Testis (tissue), 2 donors: ENCODE results near the gene OR1L1.

Experiments
- CTCF ChIP-seq, 3 experiments: fragments of 450-650 bp in 2 of 3; fragments of 200-600 bp in 1 of 3; sonication (generic) in 1 of 3; IDR thresholded peaks; one replicate each; pipeline ENCODE4 v1.5.1; 2016 to 2019; ENCODE audit warnings: antibody characterized with exemption in 3 of 3, mild to moderate bottlenecking in 2 of 3, moderate library complexity in 1 of 3
- POLR2A ChIP-seq: fragments of 450-650 bp; IDR thresholded peaks from one replicate; pipeline ENCODE4 v1.6.1; 2017; ENCODE audit warnings: antibody characterized with exemption, mild to moderate bottlenecking, moderate library complexity

DNA sequence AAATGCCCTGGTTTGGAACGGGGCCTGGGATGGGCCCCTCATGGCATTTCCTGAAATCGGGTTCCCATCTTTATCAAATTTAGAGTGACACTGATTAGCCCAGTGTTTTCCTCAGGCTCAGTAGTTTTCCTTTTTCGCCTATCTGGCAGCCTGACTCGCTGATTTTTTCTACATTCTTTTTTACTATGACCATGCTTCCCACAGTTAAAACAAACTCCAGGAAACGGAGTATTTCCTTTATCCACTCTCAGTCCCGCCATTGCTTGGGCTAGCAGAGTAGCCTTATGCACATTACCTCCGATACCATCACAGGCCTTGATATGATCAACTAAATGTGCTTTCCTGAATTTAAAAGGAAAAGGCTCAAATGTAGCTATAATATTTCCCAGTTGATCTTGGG lies 41.5 kb upstream of the OR1L1 start:
- no peak for TF ChIP-seq CTCF (IDR thresholded peaks at IDR 0.05)
- no peak for TF ChIP-seq POLR2A
